Measurements from ENCODE around the gene ZDHHC17. TPM values are rescaled to one million over a fixed set of nuclear protein-coding genes. Genes with fewer than 3 reads are reported as not detected.

The ZDHHC17 gene
- total and polyA plus RNA-seq, 4 donors: 3.4 to 91.2 (median 15.2) TPM

GRCh38 chr12:76786986-76787385 is 23.1 kb downstream of the ZDHHC17 start:
- H3K9ac ChIP-seq (ENCODE audit: low read depth in 1 of 2, low read length in 2 of 2): no peak overlapping the region
- H3K27ac ChIP-seq (ENCODE audit: low read depth in 1 of 2, low read length in 2 of 2): no peak overlapping the region
- WGBS: 78% methylated on average over 3 of the region's 3 CpGs
- H3K4me1 ChIP-seq (ENCODE audit: control insufficient read depth in 4 of 4, insufficient read depth in 4 of 4, low read length in 3 of 4): peaks cover 0 to 6% (median 1%) of the 10 kb centered on the region in 4 donors
- H3K4me3 ChIP-seq (ENCODE audit: low read depth in 1 of 3, low read length in 3 of 3): no peak overlapping the region
- no peaks in the 10 kb centered on the region for H3K9me3 ChIP-seq (ENCODE audit: control insufficient read depth in 4 of 4, low read length in 3 of 4)
- no peak for DNase-seq (ENCODE audit: low spot score)
- no peaks in the 10 kb centered on the region for H3K27me3 ChIP-seq (ENCODE audit: control insufficient read depth in 4 of 4, insufficient read depth in 4 of 4, low read length in 3 of 4)
- TF ChIP-seq HNF4G (IDR thresholded peaks at IDR 0.05): no peak
- TF ChIP-seq FOXA1 (IDR thresholded peaks at IDR 0.05): no peak
- TF ChIP-seq RAD21 (IDR thresholded peaks at IDR 0.05): no peak
- no peak for TF ChIP-seq SP1 (IDR thresholded peaks at IDR 0.05)
- H3K36me3 ChIP-seq (ENCODE audit: control insufficient read depth in 4 of 4, insufficient read depth in 3 of 4, low read depth in 1 of 4, low read length in 3 of 4): no peaks in the 10 kb centered on the region

GRCh38 chr12:76787689-76788088 is 23.8 kb downstream of the ZDHHC17 start:
- no peak overlapping the region for H3K27ac ChIP-seq (ENCODE audit: low read depth in 1 of 2, low read length in 2 of 2)
- H3K9ac ChIP-seq (ENCODE audit: low read depth in 1 of 2, low read length in 2 of 2): no peak overlapping the region
- no peaks in the 10 kb centered on the region for H3K9me3 ChIP-seq (ENCODE audit: control insufficient read depth in 4 of 4, low read length in 3 of 4)
- TF ChIP-seq ZBTB33 (IDR thresholded peaks at IDR 0.05) (no peak), SP1 (IDR thresholded peaks at IDR 0.05) (no peak), MAX (IDR thresholded peaks at IDR 0.05) (no peak)
- no peaks in the 10 kb centered on the region for H3K27me3 ChIP-seq (ENCODE audit: control insufficient read depth in 4 of 4, insufficient read depth in 4 of 4, low read length in 3 of 4)
- H3K4me1 ChIP-seq (ENCODE audit: control insufficient read depth in 4 of 4, insufficient read depth in 4 of 4, low read length in 3 of 4): peaks cover under 1 to 12% (median 2%) of the 10 kb centered on the region in 4 donors
- no peaks in the 10 kb centered on the region for H3K36me3 ChIP-seq (ENCODE audit: control insufficient read depth in 4 of 4, insufficient read depth in 3 of 4, low read depth in 1 of 4, low read length in 3 of 4)
- no peak overlapping the region for H3K4me3 ChIP-seq (ENCODE audit: low read depth in 1 of 3, low read length in 3 of 3)
- 97% methylated on average over 2 of the region's 2 CpGs for WGBS
- no peak for DNase-seq (ENCODE audit: low spot score)

- Histone ChIP-seq H3K9ac (ENCODE audit: low read depth in 1 of 2, low read length in 2 of 2) (no peak overlapping the region), H3K9me3 (ENCODE audit: control insufficient read depth in 4 of 4, low read length in 3 of 4) (no peaks in the 10 kb centered on the region), H3K27me3 (ENCODE audit: control insufficient read depth in 4 of 4, insufficient read depth in 4 of 4, low read length in 3 of 4) (no peaks in the 10 kb centered on the region), H3K4me3 (ENCODE audit: low read depth in 1 of 3, low read length in 3 of 3) (no peak overlapping the region), H3K4me1 (ENCODE audit: control insufficient read depth in 4 of 4, insufficient read depth in 4 of 4, low read length in 3 of 4) (peaks cover 2 to 15% (median 4%) of the 10 kb centered on the region in 4 donors), H3K27ac (ENCODE audit: low read depth in 1 of 2, low read length in 2 of 2) (no peak overlapping the region), H3K36me3 (ENCODE audit: control insufficient read depth in 4 of 4, insufficient read depth in 3 of 4, low read depth in 1 of 4, low read length in 3 of 4) (no peaks in the 10 kb centered on the region)
- WGBS: 67% methylated on average over 3 of the region's 3 CpGs
- TF ChIP-seq RXRA (IDR thresholded peaks at IDR 0.05) (no peak), HNF4A (conservative IDR thresholded peaks at IDR 0.05) (no peak), HNF4G (IDR thresholded peaks at IDR 0.05) (no peak), GABPA (IDR thresholded peaks at IDR 0.05 in 1 of 2, conservative IDR thresholded peaks at IDR 0.05 in 1 of 2) (no peak), ATF3 (IDR thresholded peaks at IDR 0.05) (no peak), EGR1 (IDR thresholded peaks at IDR 0.05; ENCODE audit: low read depth in 2 of 2) (no peak), NR2F2 (IDR thresholded peaks at IDR 0.05) (no peak), TAF1 (conservative IDR thresholded peaks at IDR 0.05) (no peak), FOXA1 (IDR thresholded peaks at IDR 0.05) (no peak), YY1 (IDR thresholded peaks at IDR 0.05) (no peak), MAX (IDR thresholded peaks at IDR 0.05) (no peak)
- TF ChIP-seq, protein P1, sequence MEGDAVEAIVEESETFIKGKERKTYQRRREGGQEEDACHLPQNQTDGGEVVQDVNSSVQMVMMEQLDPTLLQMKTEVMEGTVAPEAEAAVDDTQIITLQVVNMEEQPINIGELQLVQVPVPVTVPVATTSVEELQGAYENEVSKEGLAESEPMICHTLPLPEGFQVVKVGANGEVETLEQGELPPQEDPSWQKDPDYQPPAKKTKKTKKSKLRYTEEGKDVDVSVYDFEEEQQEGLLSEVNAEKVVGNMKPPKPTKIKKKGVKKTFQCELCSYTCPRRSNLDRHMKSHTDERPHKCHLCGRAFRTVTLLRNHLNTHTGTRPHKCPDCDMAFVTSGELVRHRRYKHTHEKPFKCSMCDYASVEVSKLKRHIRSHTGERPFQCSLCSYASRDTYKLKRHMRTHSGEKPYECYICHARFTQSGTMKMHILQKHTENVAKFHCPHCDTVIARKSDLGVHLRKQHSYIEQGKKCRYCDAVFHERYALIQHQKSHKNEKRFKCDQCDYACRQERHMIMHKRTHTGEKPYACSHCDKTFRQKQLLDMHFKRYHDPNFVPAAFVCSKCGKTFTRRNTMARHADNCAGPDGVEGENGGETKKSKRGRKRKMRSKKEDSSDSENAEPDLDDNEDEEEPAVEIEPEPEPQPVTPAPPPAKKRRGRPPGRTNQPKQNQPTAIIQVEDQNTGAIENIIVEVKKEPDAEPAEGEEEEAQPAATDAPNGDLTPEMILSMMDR (IDR thresholded peaks at IDR 0.05; ENCODE audit: low read depth, low read length, missing input control): no peak
- DNase-seq (ENCODE audit: low spot score): no peak
These were observed 25.6 kb downstream of the ZDHHC17 start for GRCh38 chr12:76789335-76790050.

All from liver (tissue), 9 donors.